BE2C (cell line): ENCODE data around the gene BTBD19.

ENCODE experiments used
- DNase-seq: peaks from one replicate; pipeline ENCODE4 v3.0.0-alpha.2; 2020
- H3K27me3 ChIP-seq: fragments of 250-450 bp; sonication (Bioruptor Pico); 2 replicates; pipeline ENCODE4 v1.5.1; 2020; ENCODE audit warnings: mild to moderate bottlenecking
- H3K36me3 ChIP-seq: fragments of 250-450 bp; sonication (Bioruptor Pico); 2 replicates; pipeline ENCODE4 v1.5.1; 2020; ENCODE audit warnings: mild to moderate bottlenecking
- H3K4me1 ChIP-seq: fragments of 250-450 bp; sonication (Bioruptor Pico); 2 replicates; pipeline ENCODE4 v1.5.1; 2020
- H3K4me3 ChIP-seq: 2 replicates; pipeline ENCODE4 v1.5.1; 2011; ENCODE audit warnings: low read depth, low read length
- H3K9me3 ChIP-seq: fragments of 250-450 bp; sonication (Bioruptor Pico); 2 replicates; pipeline ENCODE4 v1.5.1; 2020
- TF ChIP-seq, protein P1 (sequence below): IDR thresholded peaks from 2 replicates; pipeline ENCODE4 v1.5.1; 2012; ENCODE audit warnings: mild to moderate bottlenecking, low read depth, low read length

The BTBD19 gene

DNA sequence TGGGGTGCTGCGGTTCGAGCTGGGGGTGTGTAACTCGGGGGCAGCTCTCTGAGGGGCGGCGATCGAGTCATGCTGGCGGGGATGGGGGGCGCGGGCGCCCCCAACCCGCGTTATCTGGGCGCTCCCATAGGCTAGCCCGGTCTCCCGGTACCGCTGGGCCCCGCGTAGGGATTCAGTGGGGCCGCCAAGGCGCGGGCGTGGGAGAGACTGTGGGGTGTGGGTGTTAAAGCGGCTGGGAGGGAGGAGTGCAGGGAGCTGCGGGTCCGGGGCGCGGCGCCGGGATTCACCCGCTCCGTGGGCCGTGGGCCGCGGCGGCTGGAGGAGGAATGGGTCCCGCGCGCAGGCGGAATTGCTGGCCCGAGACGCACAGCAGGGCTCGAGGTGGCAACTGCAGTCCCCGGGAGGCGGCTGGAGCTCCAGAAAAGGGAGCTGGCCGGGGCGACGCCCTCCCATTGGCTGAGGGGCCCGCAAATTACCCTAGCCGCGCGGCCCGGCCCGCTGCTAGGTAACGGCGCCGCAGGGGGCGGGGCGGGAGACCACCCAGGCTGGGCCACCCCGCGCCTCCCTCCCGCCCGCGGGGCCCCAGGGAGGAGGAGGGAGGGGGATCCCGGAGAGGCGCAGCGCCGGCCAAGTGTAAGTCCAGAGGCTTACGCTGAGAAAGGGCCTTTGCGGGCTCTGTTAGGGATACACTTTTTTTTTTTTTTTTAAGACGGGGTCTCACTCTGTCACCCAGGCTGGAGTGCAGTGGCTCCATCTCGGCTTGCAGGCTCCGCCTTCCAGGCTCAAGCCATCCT lies 34.7 kb downstream of the BTBD19 start, which contains the start of gene PTCH2:
Gene PTCH2, minus strand, starts transcription at position 392 of the 794 bp plus-strand sequence. Its CDS starts 321 bp downstream, at position 71.
- Histone ChIP-seq H3K36me3 (no peaks in the 10 kb centered on the region), H3K4me1 (no peaks in the 10 kb centered on the region), H3K9me3 (no peaks in the 10 kb centered on the region), H3K4me3 (peak within 1 kb of the TSS; percentile 57), H3K27me3 (no peaks in the 10 kb centered on the region)
- peak; percentile 88 for DNase-seq
- TF ChIP-seq, protein P1, sequence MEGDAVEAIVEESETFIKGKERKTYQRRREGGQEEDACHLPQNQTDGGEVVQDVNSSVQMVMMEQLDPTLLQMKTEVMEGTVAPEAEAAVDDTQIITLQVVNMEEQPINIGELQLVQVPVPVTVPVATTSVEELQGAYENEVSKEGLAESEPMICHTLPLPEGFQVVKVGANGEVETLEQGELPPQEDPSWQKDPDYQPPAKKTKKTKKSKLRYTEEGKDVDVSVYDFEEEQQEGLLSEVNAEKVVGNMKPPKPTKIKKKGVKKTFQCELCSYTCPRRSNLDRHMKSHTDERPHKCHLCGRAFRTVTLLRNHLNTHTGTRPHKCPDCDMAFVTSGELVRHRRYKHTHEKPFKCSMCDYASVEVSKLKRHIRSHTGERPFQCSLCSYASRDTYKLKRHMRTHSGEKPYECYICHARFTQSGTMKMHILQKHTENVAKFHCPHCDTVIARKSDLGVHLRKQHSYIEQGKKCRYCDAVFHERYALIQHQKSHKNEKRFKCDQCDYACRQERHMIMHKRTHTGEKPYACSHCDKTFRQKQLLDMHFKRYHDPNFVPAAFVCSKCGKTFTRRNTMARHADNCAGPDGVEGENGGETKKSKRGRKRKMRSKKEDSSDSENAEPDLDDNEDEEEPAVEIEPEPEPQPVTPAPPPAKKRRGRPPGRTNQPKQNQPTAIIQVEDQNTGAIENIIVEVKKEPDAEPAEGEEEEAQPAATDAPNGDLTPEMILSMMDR, result no peak

DNA sequence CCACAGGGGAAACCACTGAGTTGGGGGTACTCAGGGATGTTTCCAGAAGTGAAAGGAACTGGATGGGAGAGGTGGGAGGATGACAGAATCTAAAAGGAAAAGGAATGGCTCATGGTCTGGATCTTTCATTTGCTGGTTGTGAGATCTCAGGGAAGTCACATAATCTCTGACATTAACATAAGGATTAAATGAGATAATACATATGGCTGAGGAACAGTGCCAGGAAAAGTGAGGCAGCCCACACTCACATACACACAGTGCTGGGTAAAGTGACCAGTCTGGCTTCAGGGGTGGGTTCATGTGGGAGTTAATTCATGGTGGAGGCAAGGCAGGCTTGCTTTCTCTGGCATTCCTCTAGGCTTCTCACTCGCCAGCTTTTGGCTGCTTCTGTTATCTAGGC lies 38.7 kb downstream of the BTBD19 start:
- Histone ChIP-seq H3K36me3 (no peaks in the 10 kb centered on the region), H3K4me3 (no peak overlapping the region), H3K9me3 (no peaks in the 10 kb centered on the region), H3K27me3 (no peaks in the 10 kb centered on the region), H3K4me1 (no peaks in the 10 kb centered on the region)
- TF ChIP-seq, protein P1, result no peak
- no peak for DNase-seq

DNA sequence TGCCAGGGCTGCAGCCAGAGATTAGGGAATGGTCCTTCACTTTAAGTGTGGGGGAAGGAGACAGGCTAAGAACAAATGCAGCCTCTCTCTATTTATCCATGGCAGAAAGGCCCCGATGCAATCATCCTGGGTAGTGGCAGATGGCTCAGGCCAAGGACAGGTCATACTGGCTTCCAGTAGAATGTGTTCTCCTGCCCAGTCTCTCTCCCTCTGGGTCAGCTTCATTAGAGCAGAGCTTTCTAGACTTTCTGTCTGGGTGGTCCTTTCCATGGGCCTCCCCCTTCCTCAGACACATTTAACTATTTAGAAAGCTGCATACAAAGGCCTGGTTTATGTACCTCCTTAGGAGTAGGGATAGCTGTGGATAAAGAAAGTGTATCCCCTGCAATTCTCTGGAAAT lies 39.5 kb downstream of the BTBD19 start:
- H3K36me3 ChIP-seq, result no peaks in the 10 kb centered on the region

DNA sequence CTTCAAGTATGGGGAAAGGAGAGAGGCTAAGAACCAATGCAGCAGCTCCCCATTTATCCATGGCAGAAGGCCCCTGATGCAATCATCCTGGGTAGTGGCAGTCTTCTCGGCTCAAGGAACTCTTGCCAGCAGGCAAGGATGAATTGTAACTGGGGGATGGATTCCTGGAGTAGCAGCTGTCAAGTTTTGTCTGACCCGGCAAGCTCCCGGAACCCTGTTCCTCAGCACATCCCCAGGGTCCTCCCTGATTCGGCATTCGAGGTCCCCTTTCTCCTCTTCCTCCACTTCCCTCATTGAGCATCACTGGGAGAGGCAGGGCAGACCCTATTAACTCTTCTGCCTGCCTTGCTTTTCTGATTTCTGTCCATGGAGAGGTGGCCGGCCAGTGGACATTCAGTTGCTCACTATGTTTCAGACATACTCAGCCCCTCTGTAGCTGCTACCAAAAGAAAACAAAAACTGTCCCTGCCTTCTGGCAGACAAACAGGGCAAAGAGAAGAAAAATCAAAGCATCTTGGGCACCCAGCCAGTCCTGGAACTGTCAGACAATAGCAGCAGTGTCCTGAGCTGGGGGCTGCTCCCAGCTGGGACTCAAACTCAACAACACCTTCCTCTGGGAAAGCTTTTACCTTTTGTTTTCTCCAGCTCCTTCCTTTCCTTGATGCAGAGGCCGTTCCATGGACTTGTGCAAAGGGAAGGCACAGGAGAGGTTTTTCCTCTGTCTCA lies 40.3 kb downstream of the BTBD19 start:
- no peak overlapping the region for H3K4me3 ChIP-seq
- H3K27me3 ChIP-seq, result no peaks in the 10 kb centered on the region
- H3K36me3 ChIP-seq, result no peaks in the 10 kb centered on the region
- DNase-seq, result no peak
- TF ChIP-seq, protein P1, result no peak
- no peaks in the 10 kb centered on the region for H3K4me1 ChIP-seq
- H3K9me3 ChIP-seq, result no peaks in the 10 kb centered on the region

More for the DNA sequence above, 39.5 kb downstream of the BTBD19 start:
- no peaks in the 10 kb centered on the region for H3K27me3 ChIP-seq
- H3K4me1 ChIP-seq, result no peaks in the 10 kb centered on the region
- no peak for DNase-seq
- no peak overlapping the region for H3K4me3 ChIP-seq
- TF ChIP-seq, protein P1, result no peak
- no peaks in the 10 kb centered on the region for H3K9me3 ChIP-seq

DNA sequence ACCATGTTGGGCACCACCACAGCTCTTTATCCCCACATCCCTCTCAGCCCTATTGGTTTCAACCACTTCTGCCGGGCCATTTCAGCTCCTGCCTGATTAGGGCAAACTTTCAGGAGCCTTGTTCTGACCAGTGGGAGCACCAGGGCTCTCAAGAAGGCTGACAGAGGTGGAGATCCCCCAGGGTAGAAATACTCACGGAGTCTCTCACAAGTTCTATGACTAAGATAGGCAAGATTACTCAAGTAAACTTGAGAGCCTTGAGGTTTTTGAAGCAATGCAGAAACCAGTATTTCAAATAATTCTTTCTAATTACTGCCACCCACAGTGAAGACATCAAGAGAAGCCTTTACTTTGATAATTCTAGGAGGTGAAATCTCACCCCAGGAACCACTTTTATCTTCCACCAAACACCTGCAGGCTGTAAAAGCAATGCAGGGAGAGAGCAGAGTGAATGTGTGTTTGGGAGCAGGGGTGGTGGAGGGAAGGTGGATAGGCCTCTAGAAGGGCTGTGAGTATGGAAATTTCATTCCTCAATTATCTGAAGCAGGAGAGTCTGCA lies 41.3 kb downstream of the BTBD19 start:
- Histone ChIP-seq H3K4me1 (no peaks in the 10 kb centered on the region), H3K4me3 (no peak overlapping the region), H3K36me3 (no peaks in the 10 kb centered on the region), H3K27me3 (no peaks in the 10 kb centered on the region), H3K9me3 (no peaks in the 10 kb centered on the region)
- no peak for DNase-seq
- TF ChIP-seq, protein P1, result no peak
